Left cardiac atrium (tissue), 4 donors: ENCODE measurements around the gene PTBP3. TPM values are rescaled to one million over a fixed set of nuclear protein-coding genes. Genes with fewer than 3 reads are reported as not detected.
A peak's percentile ranks its signal among the peaks of the same experiment; 100 is the strongest.

Experiments used
- ATAC-seq, 2 donors: fragments of 200-7000 bp; cut with Tn5 transposase; one replicate each; pipeline ENCODE4 v1.9.1; 2020; ENCODE audit warnings: mild to moderate bottlenecking in 2 of 2, moderate library complexity in 2 of 2
- DNase-seq: peaks from one replicate; pipeline ENCODE4 v3.0.0-alpha.2; 2020
- intact Hi-C, 2 donors: fragments of 100-400 bp; cut with DNase I; formaldehyde crosslinking; loops; one replicate each; pipeline versions ENCODE4 v1.14.1 to v1.15.1; 2022 to 2023
- total RNA-seq, 2 donors: library from RNA; stranded (reverse); fragmentation: NEBNext Ultra II Directional; extraction: Animal tissue kit (Norgen Biotek cat#: 25700); gene quantifications; one replicate each; pipeline ENCODE4 v1.2.1, GENCODE V29; 2021
- donor health status: DM: no; HTN: yes; CAD: no.
- donor health status: DM: no; HTN: yes; CAD: no; lungs with severe emphysema.
- donor health status: DM: yes; HTN: yes; CAD: no.
- donor health status: Dilated cardiomyopathy.

PTBP3 gene
- total RNA-seq, 2 donors from 2014 or later = 20.3 to 25.4 TPM

- no peak for ATAC-seq
- intact Hi-C loops = no loop called here
- no peak for DNase-seq
Measured at GRCh38 chr9:112328545-112328944, 4.9 kb downstream of the PTBP3 start.

DNA sequence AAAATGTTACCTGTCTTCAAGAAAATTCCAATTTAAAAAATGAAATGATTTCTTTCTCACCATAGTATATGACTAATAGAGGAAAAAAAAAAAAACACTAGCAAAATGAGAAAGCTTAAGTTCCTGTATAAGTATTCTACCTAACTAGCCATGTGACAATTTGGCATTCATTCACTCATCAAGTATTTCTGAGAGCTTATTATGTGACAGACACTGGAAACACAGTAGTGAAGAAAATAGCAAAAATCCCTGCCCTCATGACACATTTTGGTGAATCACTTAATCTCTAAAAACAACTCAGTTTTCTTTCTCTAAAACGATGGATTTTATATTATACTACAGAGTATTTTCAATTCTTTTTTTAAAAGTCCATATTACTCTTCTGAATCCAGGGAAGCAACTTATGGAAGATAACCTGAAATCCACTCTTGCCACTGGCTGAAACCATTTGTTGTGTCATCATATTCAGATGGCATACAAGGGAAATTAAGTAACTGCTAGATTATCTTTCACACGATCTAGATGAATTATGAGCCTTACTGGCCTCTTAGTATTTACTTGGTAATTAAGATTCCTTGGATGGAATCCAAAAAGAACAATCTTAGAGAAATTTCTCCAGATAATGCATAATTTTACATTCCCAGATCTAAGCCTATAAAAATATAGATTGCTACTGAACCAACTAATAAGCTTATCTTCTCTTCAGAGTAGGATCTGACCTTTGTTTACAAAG lies 5.5 kb downstream of the PTBP3 start:
- no peak for DNase-seq
- ATAC-seq = no peak
- intact Hi-C loops = no loop called here

- ATAC-seq (no peak), DNase-seq (no peak)
- intact Hi-C loops = no loop called here
Measured at GRCh38 chr9:112326194-112326593, 7.2 kb downstream of the PTBP3 start.

DNA sequence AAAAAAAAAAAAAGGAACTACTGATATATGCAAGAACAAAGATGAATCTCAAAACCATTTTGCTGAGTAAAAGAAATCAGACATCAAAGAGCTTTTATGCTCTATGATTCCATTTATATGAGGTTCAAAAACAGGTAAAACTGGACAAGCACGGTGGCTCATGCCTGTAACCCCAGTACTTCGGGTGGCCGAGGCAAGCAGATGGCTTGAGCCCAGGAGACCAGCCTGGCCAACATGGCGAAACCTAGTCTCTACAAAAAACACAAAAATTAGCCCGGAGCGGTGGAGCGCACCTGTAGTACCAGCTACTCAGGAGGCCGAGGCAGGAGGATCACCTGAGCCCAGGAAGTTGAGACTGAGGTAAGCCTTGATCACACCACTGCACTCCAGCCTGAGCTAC lies 7.8 kb downstream of the PTBP3 start:
- intact Hi-C loops = no loop called here

GRCh38 chr9:112325127-112325526 lies 8.3 kb downstream of the PTBP3 start:
- ATAC-seq = no peak
- DNase-seq = no peak
- intact Hi-C loops = no loop called here

More for the DNA sequence above, 7.8 kb downstream of the PTBP3 start:
- ATAC-seq (no peak), DNase-seq (no peak)

- ATAC-seq (no peak), DNase-seq (no peak)
- intact Hi-C loops = no loop called here
Measured at GRCh38 chr9:112323378-112323854, 10.0 kb downstream of the PTBP3 start.

DNA sequence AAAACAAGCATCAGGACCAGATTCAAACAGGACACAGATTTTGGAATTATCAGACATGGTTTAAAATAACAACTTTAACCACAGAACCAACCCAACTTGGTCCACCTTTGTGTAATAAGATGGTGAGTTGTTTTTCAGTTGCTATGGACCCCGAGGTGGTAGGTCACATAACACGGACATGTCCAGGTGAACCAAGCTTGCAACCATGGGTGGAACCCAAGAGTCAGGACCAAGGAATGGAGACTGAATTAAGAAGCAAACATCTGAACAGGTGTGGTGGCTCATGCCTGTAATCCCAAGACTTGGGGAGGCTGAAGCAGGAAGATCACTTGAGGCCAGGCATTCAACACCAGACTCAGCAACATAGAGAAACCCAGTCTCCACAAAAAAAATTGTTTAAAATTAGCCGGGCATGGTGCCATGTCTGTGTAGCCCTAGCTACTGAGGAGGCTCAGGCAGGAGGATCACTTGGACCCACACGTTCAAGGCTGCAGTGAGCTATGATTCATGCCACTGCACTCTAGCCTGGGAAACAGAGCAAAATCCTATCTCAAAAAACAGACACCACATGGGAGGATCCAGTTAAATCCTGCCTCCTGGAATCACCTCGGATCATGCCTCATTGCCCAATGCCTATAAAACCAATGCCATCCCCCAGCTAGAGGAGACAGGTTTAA lies 10.6 kb downstream of the PTBP3 start:
- ATAC-seq (no peak), DNase-seq (no peak)
- intact Hi-C loops = no loop called here

- ATAC-seq (no peak), DNase-seq (no peak)
- intact Hi-C loops = no loop called here
Measured at GRCh38 chr9:112316258-112316943, 17.0 kb downstream of the PTBP3 start.

- intact Hi-C loops = no loop called here
- ATAC-seq = no peak
Measured at GRCh38 chr9:112315331-112316257, 17.8 kb downstream of the PTBP3 start.

DNA sequence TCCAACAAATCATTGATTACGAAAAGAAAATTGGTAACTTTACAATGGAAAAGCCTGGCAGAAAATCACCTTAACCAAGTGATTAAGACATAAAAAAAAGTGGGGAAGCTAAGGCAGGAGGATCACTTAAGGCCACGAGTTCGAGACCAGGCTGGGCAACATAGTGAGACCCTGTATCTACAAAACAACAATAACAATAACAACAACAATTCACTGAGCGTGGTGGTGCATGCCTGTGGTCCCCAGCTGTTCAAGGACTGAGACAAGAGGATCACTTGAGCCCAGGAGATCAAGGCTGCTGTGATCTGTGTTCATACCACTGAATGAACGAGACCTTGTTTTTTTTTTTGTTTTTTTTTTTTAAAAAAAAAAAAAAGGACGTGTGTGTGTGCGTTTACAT lies 21.3 kb downstream of the PTBP3 start:
- intact Hi-C loops = no loop called here
- ATAC-seq = no peak
- DNase-seq = no peak

More at GRCh38 chr9:112315331-112316257, 17.8 kb downstream of the PTBP3 start:
- no peak for DNase-seq

DNA sequence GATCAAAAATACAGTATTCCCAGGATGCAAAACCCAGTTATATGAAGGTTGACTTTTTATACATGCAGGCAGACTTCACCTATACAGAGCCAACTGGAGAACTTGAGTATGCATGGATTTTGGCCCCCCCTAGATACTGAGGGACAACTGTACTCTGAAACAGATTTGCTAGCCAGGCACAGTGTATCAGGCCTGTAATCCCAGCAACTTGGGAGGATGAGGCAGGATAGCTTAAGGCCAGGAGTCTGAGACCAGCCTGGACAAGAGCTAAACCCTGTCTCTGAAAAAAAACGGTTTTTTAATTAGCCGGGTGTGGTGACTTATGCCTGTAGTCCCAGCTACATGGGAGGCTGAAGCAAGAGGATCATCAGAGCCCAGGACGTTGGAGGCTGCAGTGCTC lies 21.9 kb downstream of the PTBP3 start:
- DNase-seq (no peak), ATAC-seq (no peak)
- intact Hi-C loops = no loop called here

DNA sequence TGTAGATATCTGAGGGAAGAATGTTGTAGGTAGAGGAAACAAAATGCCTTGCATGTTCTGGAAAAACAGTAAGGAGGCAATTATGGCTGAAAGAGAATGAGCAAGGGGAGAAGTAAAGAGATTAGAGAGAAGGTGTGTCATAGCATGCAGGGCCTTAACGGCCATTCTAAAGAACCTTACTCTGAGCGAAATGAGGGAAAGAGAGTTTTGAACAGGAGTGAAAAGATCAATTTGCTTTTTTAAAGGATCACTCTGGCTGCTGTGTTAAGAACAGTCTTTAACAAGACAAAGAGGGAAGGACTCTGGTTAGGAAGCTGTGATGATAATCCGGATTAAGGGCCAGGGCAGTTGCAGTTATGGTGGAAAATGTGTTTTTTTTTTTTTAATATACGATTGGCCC lies 22.6 kb downstream of the PTBP3 start:
- DNase-seq = no peak
- intact Hi-C loops = no loop called here
- no peak for ATAC-seq

- intact Hi-C loops = no loop called here
- DNase-seq (no peak), ATAC-seq (peak in 1 of 2 donors; percentile 41)
Measured at GRCh38 chr9:112308588-112308987, 24.8 kb downstream of the PTBP3 start.

GRCh38 chr9:112301420-112301819 lies 32.0 kb downstream of the PTBP3 start:
- intact Hi-C loops = no loop called here
- DNase-seq (no peak), ATAC-seq (no peak)

DNA sequence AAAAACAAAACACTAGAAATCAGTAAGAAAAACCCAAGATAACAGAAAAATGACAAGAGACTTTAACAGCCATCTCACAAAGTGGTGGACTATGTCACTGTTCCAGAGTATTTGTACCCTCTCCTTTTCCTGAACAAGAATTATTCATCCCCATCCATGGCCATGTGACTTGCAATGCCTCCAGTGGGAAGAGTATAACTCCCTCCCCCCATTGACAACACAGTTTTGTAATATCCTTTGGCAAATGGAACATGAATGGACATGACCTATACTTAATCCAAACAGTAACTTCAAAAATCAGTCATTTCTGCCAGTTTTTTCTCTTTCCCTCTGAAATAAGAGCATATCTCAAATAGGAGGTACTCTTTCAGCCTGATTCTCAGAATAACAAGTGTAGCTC lies 33.9 kb downstream of the PTBP3 start:
- DNase-seq (no peak), ATAC-seq (peak; percentile 60 to 68)
- intact Hi-C loops = no loop called here

- no peak for ATAC-seq
Measured at GRCh38 chr9:112296929-112297328, 36.5 kb downstream of the PTBP3 start.

DNA sequence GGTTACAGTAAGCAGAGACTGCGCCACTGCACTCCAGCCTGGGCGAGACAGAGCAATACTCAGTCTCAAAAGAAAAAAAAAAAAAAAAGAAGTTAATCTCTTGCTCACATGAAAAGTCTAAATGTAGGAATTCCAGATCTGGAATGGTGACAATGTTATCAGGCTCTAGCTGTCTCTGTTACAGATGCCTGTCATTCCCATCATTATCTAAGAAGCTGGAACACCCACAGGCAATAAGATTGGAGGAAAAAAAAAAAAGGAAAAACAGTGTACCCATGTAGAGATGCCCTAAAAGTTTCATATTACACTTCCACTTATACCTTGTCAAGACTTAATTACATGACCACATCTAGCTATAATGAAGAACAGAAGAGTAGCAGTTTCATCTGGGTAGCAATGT lies 38.2 kb downstream of the PTBP3 start:
- no peak for DNase-seq
- intact Hi-C loops = no loop called here
- ATAC-seq = no peak

More at GRCh38 chr9:112296929-112297328, 36.5 kb downstream of the PTBP3 start:
- intact Hi-C loops = no loop called here
- DNase-seq = no peak

DNA sequence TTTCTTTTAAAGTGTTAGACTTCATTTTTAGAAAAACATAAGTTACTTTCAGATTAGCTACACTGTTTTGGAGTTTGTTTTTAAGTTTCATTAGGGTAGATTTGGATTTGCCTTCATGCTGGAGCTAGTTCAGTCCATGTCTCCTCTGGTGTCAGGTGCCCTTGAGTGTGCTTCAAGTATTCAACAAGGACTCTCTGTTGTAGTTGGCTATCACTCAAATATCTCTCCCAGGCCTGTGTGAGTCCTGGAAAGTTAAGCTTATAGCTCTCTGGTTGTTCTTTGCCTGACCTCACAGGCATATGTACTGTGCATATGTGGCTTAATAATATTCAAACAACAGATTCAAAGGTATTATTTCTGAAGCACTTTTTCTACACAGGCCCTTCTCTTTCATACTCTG lies 45.4 kb downstream of the PTBP3 start:
- intact Hi-C loops = no loop called here
- ATAC-seq (peak in 1 of 2 donors; percentile 59), DNase-seq (no peak)

GRCh38 chr9:112286926-112287325 lies 46.5 kb downstream of the PTBP3 start:
- ATAC-seq (no peak), DNase-seq (no peak)
- intact Hi-C loops = no loop called here
